GM23248 (cell line): ENCODE measurements around the gene MYLK3.

Experiments
- EZH2 ChIP-seq: fragments of 200-600 bp; sonication (generic); IDR thresholded peaks from 2 replicates; pipeline ENCODE4 v1.6.1; 2018; ENCODE audit warnings: antibody characterized with exemption, mild to moderate bottlenecking; ENCODE audit not compliant: insufficient read depth, poor library complexity, severe bottlenecking
- EZH2phosphoT487 ChIP-seq: fragments of 200-600 bp; sonication (generic); IDR thresholded peaks from 2 replicates; pipeline ENCODE4 v1.6.1; 2018; ENCODE audit warnings: antibody characterized with exemption, moderate library complexity, mild to moderate bottlenecking, low read depth; ENCODE audit not compliant: insufficient read depth

DNA sequence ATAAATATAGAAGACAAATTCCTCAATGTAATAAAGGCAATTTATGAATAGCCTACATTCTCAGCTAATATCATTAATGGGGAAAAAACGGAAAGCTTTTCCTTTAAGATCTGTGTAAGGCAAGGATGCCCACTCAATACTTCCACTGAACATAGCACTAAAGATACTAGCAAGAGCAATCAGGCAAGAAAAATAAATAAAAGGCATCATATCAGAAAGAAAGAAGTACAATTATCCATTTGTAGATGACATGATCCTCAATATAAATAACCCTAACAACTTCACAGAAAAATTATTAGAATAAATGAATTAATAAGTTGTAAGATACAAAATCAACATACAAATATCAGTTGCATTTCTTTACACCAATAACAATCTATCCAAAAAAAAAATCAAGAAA lies 45.7 kb upstream of the MYLK3 start:
- TF ChIP-seq EZH2 (no peak), EZH2phosphoT487 (no peak)
